Brain microvascular endothelial cell (primary cell): ENCODE measurements around the gene MTHFS.
"Not testable (repeated sequence)": the region's sequence is repeated elsewhere in the genome, so short reads cannot be mapped to it uniquely, and the experiment has no call there.

Source experiments
- DNase-seq: peaks from one replicate; pipeline ENCODE4 v3.0.0-alpha.2; 2020
- H3K27ac ChIP-seq: fragments of 250-450 bp; sonication (Bioruptor Pico); 2 replicates; pipeline ENCODE4 v1.5.1; 2020; ENCODE audit warnings: mild to moderate bottlenecking, moderate library complexity
- H3K27me3 ChIP-seq: fragments of 250-450 bp; sonication (Bioruptor Pico); replicated peaks from 2 replicates; pipeline ENCODE4 v1.5.1; 2020; ENCODE audit warnings: mild to moderate bottlenecking
- H3K36me3 ChIP-seq: fragments of 250-450 bp; sonication (Bioruptor Pico); replicated peaks from 2 replicates; pipeline ENCODE4 v1.5.1; 2020; ENCODE audit warnings: mild to moderate bottlenecking
- H3K4me3 ChIP-seq: 2 replicates; pipeline ENCODE4 v1.5.1; 2011; ENCODE audit warnings: low read depth, mild to moderate bottlenecking, control low read depth, low read length, moderate library complexity
- CTCF ChIP-seq: IDR thresholded peaks from 2 replicates; pipeline ENCODE4 v1.5.1; 2011; ENCODE audit warnings: low read depth, mild to moderate bottlenecking, moderate library complexity, low read length, control low read depth, inconsistent platforms; ENCODE audit errors: missing control alignments
- in situ Hi-C: cut with HindIII; loops from 2 replicates; pipeline ENCODE4 v1.10.0; 2017; ENCODE audit warnings: low sequenced_read_pairs, low pct_ligation_motif_present

The MTHFS gene

GRCh38 chr15:79938143-79938542 lies 41.3 kb upstream of the MTHFS start:
- Histone ChIP-seq H3K27ac (no peak overlapping the region), H3K4me3 (no peak overlapping the region), H3K27me3 (no peaks in the 10 kb centered on the region), H3K36me3 (no peaks in the 10 kb centered on the region)
- in situ Hi-C loops, result no loop called here
- TF ChIP-seq CTCF, result no peak
- no peak for DNase-seq

GRCh38 chr15:79935556-79936201 lies 38.9 kb upstream of the MTHFS start:
- in situ Hi-C loops, H3K27me3 ChIP-seq, H3K4me3 ChIP-seq, H3K36me3 ChIP-seq, DNase-seq, H3K27ac ChIP-seq: not testable (repeated sequence)

- H3K4me3 ChIP-seq, result no peak overlapping the region
- no peaks in the 10 kb centered on the region for H3K27me3 ChIP-seq
- H3K27ac ChIP-seq, result no peak overlapping the region
- no peaks in the 10 kb centered on the region for H3K36me3 ChIP-seq
- DNase-seq, result no peak
- in situ Hi-C loops, result no loop called here
- no peak for TF ChIP-seq CTCF
These were observed 36.4 kb upstream of the MTHFS start for GRCh38 chr15:79933231-79933630.

GRCh38 chr15:79932447-79932846 lies 35.6 kb upstream of the MTHFS start:
- Histone ChIP-seq H3K36me3 (no peaks in the 10 kb centered on the region), H3K27me3 (no peaks in the 10 kb centered on the region), H3K4me3 (no peak overlapping the region), H3K27ac (no peak overlapping the region)
- in situ Hi-C loops, result no loop called here
- no peak for DNase-seq
- no peak for TF ChIP-seq CTCF

- TF ChIP-seq CTCF, result no peak
- H3K36me3 ChIP-seq, result no peaks in the 10 kb centered on the region
- in situ Hi-C loops, result no loop called here
- no peak overlapping the region for H3K27ac ChIP-seq
- no peaks in the 10 kb centered on the region for H3K27me3 ChIP-seq
- no peak overlapping the region for H3K4me3 ChIP-seq
- no peak for DNase-seq
These were observed 33.7 kb upstream of the MTHFS start for GRCh38 chr15:79930516-79930915.

GRCh38 chr15:79929412-79929811 lies 32.6 kb upstream of the MTHFS start:
- in situ Hi-C loops, result no loop called here
- no peak for TF ChIP-seq CTCF
- DNase-seq, result no peak
- no peak overlapping the region for H3K4me3 ChIP-seq
- H3K36me3 ChIP-seq, result no peaks in the 10 kb centered on the region
- H3K27me3 ChIP-seq, result no peaks in the 10 kb centered on the region
- no peak overlapping the region for H3K27ac ChIP-seq

GRCh38 chr15:79926116-79926515 lies 29.3 kb upstream of the MTHFS start:
- H3K4me3 ChIP-seq, DNase-seq, H3K27me3 ChIP-seq, H3K27ac ChIP-seq, H3K36me3 ChIP-seq, in situ Hi-C loops: not testable (repeated sequence)
